Fibroblast of villous mesenchyme (primary cell): ENCODE measurements around the gene CDX1. TPM values are rescaled to one million over a fixed set of nuclear protein-coding genes. Genes with fewer than 3 reads are reported as not detected.

Experiments
- DNase-seq: peaks from one replicate; pipeline ENCODE4 v3.0.0-alpha.2; 2010; ENCODE audit warnings: low read depth
- H3K4me3 ChIP-seq: 2 replicates; pipeline ENCODE4 v1.5.1; 2011; ENCODE audit warnings: low read depth, mild to moderate bottlenecking, low read length
- total RNA-seq: library from RNA; depleted of rRNA; stranded (reverse); fragments of >200 nt; gene quantifications from 2 replicates; pipeline ENCODE4 v1.2.3, GENCODE V29; 2012
- TF ChIP-seq, protein P1 (sequence below): IDR thresholded peaks from 2 replicates; pipeline ENCODE4 v1.5.1; 2012; ENCODE audit warnings: low read depth, mild to moderate bottlenecking, low read length; ENCODE audit not compliant: insufficient read depth

Gene CDX1
- total RNA-seq, 1 donor = under 0.01 TPM

DNA sequence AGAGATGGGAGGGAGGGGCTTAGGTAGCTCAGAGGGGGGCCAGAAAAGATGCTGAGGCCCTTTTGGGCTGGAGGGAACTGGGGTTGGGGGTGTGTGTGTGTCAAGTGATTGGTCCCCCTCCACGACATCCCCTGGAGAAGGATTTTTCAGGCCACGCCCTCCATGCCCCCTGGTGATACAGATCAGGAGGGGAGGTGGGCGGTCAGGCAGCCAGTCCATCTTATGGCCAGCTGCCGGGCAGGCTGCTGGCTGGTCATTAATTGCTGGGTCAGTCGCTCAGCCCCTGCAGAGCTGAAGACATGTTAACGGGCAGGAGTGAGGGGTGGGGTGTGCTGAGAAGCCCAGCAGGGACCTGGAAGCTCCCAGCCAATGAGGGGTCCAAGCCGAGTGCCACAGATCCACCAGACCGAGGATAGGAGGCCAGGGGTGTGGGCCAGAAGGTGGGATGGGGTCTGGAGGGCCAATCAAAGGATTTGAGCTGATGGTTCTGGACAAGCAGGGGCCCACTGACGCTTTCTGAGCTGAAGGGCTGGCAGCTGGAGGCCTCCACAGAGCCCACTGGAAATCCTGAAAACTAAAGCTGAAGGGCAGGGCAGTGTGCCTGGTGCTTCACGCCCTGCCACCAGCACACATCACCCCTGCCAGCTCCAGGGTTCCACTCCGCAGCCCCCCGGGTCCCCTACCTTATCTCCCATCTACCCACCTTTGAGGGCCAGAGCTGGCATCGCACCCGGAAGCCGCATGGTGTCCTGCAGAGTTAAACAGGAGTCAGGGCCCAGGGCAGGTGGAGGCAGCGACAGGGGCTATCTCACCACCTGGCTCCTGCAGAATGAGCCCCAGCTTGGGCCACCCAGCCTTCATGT lies 30.0 kb upstream of the CDX1 start:
- DNase-seq = no peak
- TF ChIP-seq, protein P1, sequence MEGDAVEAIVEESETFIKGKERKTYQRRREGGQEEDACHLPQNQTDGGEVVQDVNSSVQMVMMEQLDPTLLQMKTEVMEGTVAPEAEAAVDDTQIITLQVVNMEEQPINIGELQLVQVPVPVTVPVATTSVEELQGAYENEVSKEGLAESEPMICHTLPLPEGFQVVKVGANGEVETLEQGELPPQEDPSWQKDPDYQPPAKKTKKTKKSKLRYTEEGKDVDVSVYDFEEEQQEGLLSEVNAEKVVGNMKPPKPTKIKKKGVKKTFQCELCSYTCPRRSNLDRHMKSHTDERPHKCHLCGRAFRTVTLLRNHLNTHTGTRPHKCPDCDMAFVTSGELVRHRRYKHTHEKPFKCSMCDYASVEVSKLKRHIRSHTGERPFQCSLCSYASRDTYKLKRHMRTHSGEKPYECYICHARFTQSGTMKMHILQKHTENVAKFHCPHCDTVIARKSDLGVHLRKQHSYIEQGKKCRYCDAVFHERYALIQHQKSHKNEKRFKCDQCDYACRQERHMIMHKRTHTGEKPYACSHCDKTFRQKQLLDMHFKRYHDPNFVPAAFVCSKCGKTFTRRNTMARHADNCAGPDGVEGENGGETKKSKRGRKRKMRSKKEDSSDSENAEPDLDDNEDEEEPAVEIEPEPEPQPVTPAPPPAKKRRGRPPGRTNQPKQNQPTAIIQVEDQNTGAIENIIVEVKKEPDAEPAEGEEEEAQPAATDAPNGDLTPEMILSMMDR = no peak
- no peak overlapping the region for H3K4me3 ChIP-seq

DNA sequence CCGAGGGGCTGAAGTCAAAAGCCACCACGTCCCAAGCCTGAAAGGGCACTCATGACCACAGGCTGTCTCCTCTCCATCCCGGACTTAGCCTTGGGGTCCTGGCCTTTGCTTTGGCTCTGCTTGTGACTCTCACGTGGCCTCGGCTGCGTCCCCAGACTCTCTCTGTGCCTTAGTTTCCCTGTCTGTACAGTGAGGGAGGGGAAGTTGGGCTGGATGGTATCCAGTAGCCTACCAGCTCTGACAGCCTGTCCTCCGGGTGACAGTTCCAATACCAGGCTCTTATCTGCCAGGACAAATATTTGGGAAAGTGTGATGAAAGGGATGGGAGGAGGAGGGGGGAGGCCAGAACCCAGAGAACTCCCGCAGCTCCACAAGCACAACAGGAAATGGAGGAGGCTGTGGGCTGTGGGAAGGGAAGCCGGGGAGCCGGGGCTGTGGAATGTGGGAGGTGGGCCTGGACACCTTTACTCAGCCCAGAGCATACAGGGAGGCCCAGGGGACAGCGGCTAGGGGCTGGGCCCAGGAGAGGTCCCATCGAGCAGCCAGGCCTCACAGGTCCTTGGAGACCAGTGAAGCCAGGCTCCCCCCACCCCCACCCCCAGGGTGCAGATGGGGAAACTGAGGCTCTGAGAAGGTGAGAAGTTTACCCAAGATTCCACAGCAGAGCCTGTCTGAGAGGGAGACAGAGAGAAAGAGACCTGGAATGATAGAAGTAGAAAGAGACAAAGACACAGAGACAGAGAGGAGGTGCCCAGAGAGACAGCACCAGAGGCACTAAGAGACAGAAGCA lies 29.2 kb upstream of the CDX1 start:
- peak; percentile 79 for DNase-seq
- TF ChIP-seq, protein P1 = no peak

DNA sequence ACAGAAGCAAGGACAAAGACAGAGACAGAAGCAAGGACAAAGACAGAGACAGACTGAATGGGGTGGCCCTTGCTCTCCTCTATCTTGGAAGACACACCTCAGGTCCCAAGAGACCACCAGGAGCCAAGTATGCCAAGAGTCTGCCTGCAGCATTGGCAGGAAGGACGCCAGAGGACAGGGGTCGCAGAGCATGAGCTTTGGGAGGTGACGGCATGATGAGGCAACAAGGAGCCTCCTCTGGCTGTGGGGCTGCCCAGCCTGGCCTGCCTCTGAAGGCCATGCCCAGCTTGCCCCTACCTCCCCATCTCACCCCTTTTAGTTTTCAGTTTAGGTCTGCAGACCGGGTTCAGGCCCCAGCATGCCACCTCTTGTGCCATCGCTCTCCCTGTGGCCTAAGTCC lies 28.6 kb upstream of the CDX1 start:
- H3K4me3 ChIP-seq = peak overlapping the region; percentile 29
- DNase-seq = peak; percentile 65
- TF ChIP-seq, protein P1 = no peak

More for the DNA sequence above, 29.2 kb upstream of the CDX1 start:
- H3K4me3 ChIP-seq = no peak overlapping the region

DNA sequence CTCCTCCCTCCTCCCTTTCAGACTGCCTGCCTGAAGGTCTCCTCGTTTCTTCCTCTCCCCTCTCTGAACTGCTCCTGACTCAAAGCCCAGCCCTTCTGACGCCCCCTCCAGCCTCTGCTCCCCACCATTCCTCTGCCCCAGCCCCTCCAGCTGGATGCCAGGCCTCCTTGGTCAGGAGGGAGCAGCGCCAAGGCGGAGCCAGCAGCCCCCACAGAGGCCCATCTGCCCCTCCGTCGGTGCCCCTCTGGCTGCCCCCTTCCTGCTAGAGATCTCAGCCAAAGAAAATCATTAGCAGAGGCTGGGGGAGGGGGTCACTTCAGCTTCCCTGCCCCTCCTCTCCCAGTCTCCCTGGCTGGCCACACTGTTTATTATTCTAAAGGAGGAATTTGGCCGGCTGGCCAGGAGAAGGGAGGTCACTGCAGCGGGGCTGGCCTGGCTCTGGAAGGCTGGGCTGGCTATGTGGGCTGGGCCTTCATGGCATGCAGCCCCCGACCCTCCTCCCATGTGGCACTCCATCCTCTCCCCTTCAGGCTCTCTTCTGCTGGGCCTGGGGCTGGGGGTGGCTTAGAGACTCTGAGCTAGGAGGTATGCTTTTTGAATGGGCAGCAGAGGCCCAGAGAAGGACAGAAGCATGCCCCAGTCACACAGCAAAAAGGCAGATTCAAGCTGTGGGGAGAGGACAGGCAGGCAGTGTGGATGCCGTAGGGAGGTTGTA lies 27.9 kb upstream of the CDX1 start:
- peak; percentile 95 for DNase-seq
- H3K4me3 ChIP-seq = peak overlapping the region; percentile 29
- TF ChIP-seq, protein P1 = no peak

DNA sequence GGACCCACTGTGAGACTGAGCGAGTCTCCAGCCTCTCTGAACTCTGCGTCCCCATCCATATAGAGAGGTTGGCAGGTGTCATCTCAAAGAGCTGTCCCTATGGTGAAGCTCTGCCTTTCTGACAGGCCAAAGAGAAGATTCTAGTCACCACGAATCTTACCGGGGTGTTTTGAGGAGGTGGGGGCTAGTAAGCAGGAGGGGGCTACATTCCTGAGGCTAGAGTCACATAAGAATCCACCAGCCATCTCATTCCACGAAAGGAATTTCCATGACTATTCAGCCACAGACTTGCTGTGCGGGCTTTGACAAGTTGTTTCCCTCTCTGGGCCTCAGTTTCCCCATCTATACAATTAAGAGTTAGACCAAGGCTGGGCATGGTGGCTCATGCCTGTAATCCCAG lies 27.2 kb upstream of the CDX1 start:
- DNase-seq = peak; percentile 57
- TF ChIP-seq, protein P1 = no peak
- H3K4me3 ChIP-seq = peak overlapping the region; percentile 5

DNA sequence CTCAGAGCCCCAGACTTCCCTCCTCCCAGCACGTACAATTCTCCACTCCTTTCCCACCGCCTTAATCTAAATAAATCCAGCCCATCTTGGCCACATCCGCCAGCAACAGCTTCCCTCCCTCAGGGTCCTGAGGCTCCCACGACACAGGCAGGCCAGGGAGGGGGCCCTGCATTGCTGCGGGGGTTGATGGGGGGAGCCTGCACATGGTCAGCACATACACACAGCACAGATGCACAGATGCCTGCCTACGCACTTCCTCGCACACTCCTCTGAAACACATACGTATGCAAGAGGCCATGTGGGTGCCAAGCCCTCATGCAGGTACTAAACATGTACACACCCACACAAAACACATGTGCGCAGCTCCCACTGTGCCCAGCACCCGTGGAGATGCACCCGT lies 25.7 kb upstream of the CDX1 start:
- TF ChIP-seq, protein P1 = no peak
- DNase-seq = peak; percentile 99
- no peak overlapping the region for H3K4me3 ChIP-seq
